HCT116 (cell line): Measurements from ENCODE around the gene FERMT3. TPM values are rescaled to one million over a fixed set of nuclear protein-coding genes. Genes with fewer than 3 reads are reported as not detected.

Source experiments
- ATAC-seq: fragments of 200-7000 bp; cut with Tn5 transposase; 2 replicates; pipeline ENCODE4 v1.9.1; 2020; ENCODE audit warnings: mild to moderate bottlenecking, moderate library complexity
- BruUV-seq: library from RNA; stranded (reverse); fragments of 400-500 nt; replicated peaks from 2 replicates; lab custom pipeline; 2021; lab: Mats Ljungman, UMichigan
- CTCF ChIA-PET: fragments of 300-600 bp; sonication (Branson Sonifier 250); formaldehyde crosslinking; loops from one replicate; lab custom pipeline; 2021; ENCODE audit warnings: antibody characterized with exemption; lab: Charles Lee
- POLR2A ChIA-PET: fragments of 300-600, 350-600 bp; sonication (Branson Sonifier 250); formaldehyde crosslinking; loops from one replicate; lab custom pipeline; 2021; ENCODE audit warnings: antibody characterized with exemption; lab: Charles Lee
- RAD21 ChIA-PET, 2 experiments: fragments of 300-600 bp; sonication (Branson Sonifier 250); formaldehyde crosslinking; loops; one replicate each; lab custom pipeline; 2023; ENCODE audit warnings: low total read pairs in 2 of 2; ENCODE audit not compliant: uncharacterized antibody in 2 of 2, unreplicated experiment in 2 of 2, low non-redundant PET in 1 of 2; lab: Charles Lee
- DNase-seq: peaks from one replicate; pipeline ENCODE4 v3.0.0-alpha.2; 2010; ENCODE audit warnings: low read depth, low spot score
- H2AFZ ChIP-seq: fragments of 200-600 bp; shearing (Covaris generic), sonication (generic); 2 replicates; pipeline ENCODE4 v1.6.1; 2017; ENCODE audit warnings: low read depth, mixed run types, mixed read lengths, antibody characterized with exemption, low read length; ENCODE audit not compliant: poor library complexity, severe bottlenecking
- H3K27ac ChIP-seq: 2 replicates; pipeline ENCODE4 v1.5.1; 2012; ENCODE audit warnings: low read depth, low read length
- H3K27me3 ChIP-seq: fragments of 200-600 bp; sonication (generic); 2 replicates; pipeline ENCODE4 v1.6.1; 2016; ENCODE audit warnings: mixed run types, low read length, mixed read lengths; ENCODE audit not compliant: insufficient read depth
- H3K36me3 ChIP-seq, 2 experiments: fragments of 200-500 bp in 1 of 2; fragments of 200-600 bp in 1 of 2; sonication (Bioruptor generic) in 1 of 2; sonication (generic) in 1 of 2; 2 replicates each; pipeline versions ENCODE4 v1.5.1 to v1.6.1; 2014 to 2016; ENCODE audit warnings: low read length in 2 of 2, inconsistent platforms in 1 of 2, mixed read lengths in 1 of 2, mixed run types in 1 of 2; ENCODE audit not compliant: insufficient read depth in 2 of 2, control insufficient read depth in 1 of 2
- H3K4me1 ChIP-seq, 2 experiments: fragments of 200-600 bp in 1 of 2; sonication (generic) in 1 of 2; 2 replicates each; pipeline versions ENCODE4 v1.5.1 to v1.6.1; 2012 to 2017; ENCODE audit warnings: low read length in 2 of 2, inconsistent platforms in 1 of 2, mild to moderate bottlenecking in 1 of 2, mixed read lengths in 1 of 2, mixed run types in 1 of 2, moderate library complexity in 1 of 2; ENCODE audit not compliant: insufficient read depth in 2 of 2, control insufficient read depth in 1 of 2
- H3K4me2 ChIP-seq: fragments of 200-600 bp; sonication (generic); 2 replicates; pipeline ENCODE4 v1.6.1; 2017; ENCODE audit warnings: mixed run types, low read length, mixed read lengths
- H3K4me3 ChIP-seq, 2 experiments: fragments of 200-600 bp in 1 of 2; sonication (generic) in 1 of 2; replicated peaks in 1 of 2; 2 replicates each; pipeline ENCODE4 v1.5.1; 2011 to 2016; ENCODE audit warnings: low read length in 2 of 2, control low read depth in 1 of 2, low read depth in 1 of 2, mild to moderate bottlenecking in 1 of 2, mixed read lengths in 1 of 2, mixed run types in 1 of 2
- H3K79me2 ChIP-seq: fragments of 200-600 bp; sonication (generic); 2 replicates; pipeline ENCODE4 v1.6.1; 2017; ENCODE audit warnings: mild to moderate bottlenecking, mixed run types, low read length, moderate library complexity, mixed read lengths; ENCODE audit not compliant: insufficient read depth
- H3K9ac ChIP-seq: fragments of 200-600 bp; sonication (generic); 2 replicates; pipeline ENCODE4 v1.6.1; 2016; ENCODE audit warnings: low read length, mixed read lengths
- H3K9me2 ChIP-seq: fragments of 200-600 bp; sonication (generic), shearing (Covaris generic); 2 replicates; pipeline ENCODE4 v1.6.1; 2017; ENCODE audit warnings: mixed run types, mild to moderate bottlenecking, moderate library complexity; ENCODE audit not compliant: insufficient read depth
- H3K9me3 ChIP-seq, 2 experiments: fragments of 200-500 bp in 1 of 2; fragments of 200-600 bp in 1 of 2; sonication (Bioruptor generic) in 1 of 2; sonication (generic) in 1 of 2; 2 replicates each; pipeline ENCODE4 v1.6.1; 2014 to 2017; ENCODE audit warnings: low read length in 2 of 2, mixed read lengths in 2 of 2, inconsistent platforms in 1 of 2, low read depth in 1 of 2, mild to moderate bottlenecking in 1 of 2, mixed run types in 1 of 2, moderate library complexity in 1 of 2; ENCODE audit not compliant: control insufficient read depth in 1 of 2, insufficient read depth in 1 of 2
- H4K20me1 ChIP-seq: fragments of 200-600 bp; sonication (generic), shearing (Covaris generic); 2 replicates; pipeline ENCODE4 v1.6.1; 2017; ENCODE audit warnings: mixed run types, mild to moderate bottlenecking, moderate library complexity; ENCODE audit not compliant: insufficient read depth
- ATF3 ChIP-seq: IDR thresholded peaks from 2 replicates; pipeline ENCODE4 v1.6.1; 2012
- ELF1 ChIP-seq: IDR thresholded peaks from 2 replicates; pipeline ENCODE4 v1.6.1; 2012; ENCODE audit warnings: low read depth, borderline replicate concordance
- EZH2phosphoT487 ChIP-seq: fragments of 200-600 bp; IDR thresholded peaks from 2 replicates; pipeline ENCODE4 v1.6.1; 2018; ENCODE audit warnings: antibody characterized with exemption, borderline replicate concordance
- JUND ChIP-seq: IDR thresholded peaks from 2 replicates; pipeline ENCODE4 v1.6.1; 2012
- POLR2A ChIP-seq: IDR thresholded peaks from 2 replicates; pipeline ENCODE4 v1.7.0; 2011; ENCODE audit warnings: borderline replicate concordance; ENCODE audit not compliant: insufficient read depth, insufficient read length; ENCODE audit errors: extremely low read depth
- POLR2AphosphoS5 ChIP-seq: IDR thresholded peaks from 2 replicates; pipeline ENCODE4 v1.6.1; 2011; ENCODE audit warnings: mild to moderate bottlenecking, low read depth, low read length, moderate library complexity
- RAD21 ChIP-seq: IDR thresholded peaks from 2 replicates; pipeline ENCODE4 v1.6.1; 2012; ENCODE audit warnings: low read depth, mild to moderate bottlenecking
- REST ChIP-seq: IDR thresholded peaks from 2 replicates; pipeline ENCODE4 v1.6.1; 2012; ENCODE audit warnings: low read depth
- SIN3A ChIP-seq: IDR thresholded peaks from 2 replicates; pipeline ENCODE4 v1.6.1; 2012; ENCODE audit warnings: low read depth
- SP1 ChIP-seq: IDR thresholded peaks from 2 replicates; pipeline ENCODE4 v1.6.1; 2012; ENCODE audit warnings: low read depth
- SRF ChIP-seq: IDR thresholded peaks from 2 replicates; pipeline ENCODE4 v1.6.1; 2012; ENCODE audit warnings: low read depth
- TCF7L2 ChIP-seq: IDR thresholded peaks from 2 replicates; pipeline ENCODE4 v1.7.0; 2011; ENCODE audit warnings: borderline replicate concordance, inconsistent platforms; ENCODE audit not compliant: insufficient read depth, insufficient read length; ENCODE audit errors: extremely low read depth
- ZBTB33 ChIP-seq: IDR thresholded peaks from 2 replicates; pipeline ENCODE4 v1.6.1; 2011; ENCODE audit warnings: mild to moderate bottlenecking, low read length, moderate library complexity; ENCODE audit not compliant: insufficient replicate concordance; ENCODE audit errors: extremely low read depth
- intact Hi-C: fragments of 100-400 bp; cut with micrococcal nuclease; formaldehyde crosslinking; loops from 2 replicates; pipeline ENCODE4 v1.10.0; 2022
- total RNA-seq: library from RNA; stranded (reverse); gene quantifications from one replicate; pipeline ENCODE4 v1.2.1, GENCODE V29; 2021; ENCODE audit not compliant: unreplicated experiment
- TF ChIP-seq, protein P1 (sequence below): IDR thresholded peaks from 2 replicates; pipeline ENCODE4 v1.6.1; 2012

The FERMT3 gene
- total RNA-seq, 1 experiment from 2014 or later = 4.3 TPM

DNA sequence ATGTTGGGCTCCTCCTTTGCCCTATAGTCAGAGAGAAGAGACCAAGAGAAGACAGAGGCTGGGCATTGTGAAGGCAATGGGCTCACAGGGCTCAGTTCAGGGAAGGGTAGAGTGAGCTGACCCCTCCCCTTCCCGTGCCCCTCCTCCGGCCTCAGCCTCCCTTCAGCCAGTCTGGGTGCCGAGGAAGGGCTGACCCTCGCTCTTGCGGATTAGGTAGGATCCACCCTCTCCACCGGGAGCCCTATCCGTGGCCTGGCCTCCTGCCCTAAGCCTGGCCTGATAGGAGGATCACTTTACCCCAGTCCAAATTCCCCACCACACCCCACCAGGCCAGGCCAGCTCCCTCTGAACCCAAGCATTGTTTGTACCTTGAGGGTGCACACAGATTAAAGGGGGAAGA lies 42.1 kb downstream of the FERMT3 start:
- H3K27me3 ChIP-seq = no peaks in the 10 kb centered on the region
- H3K4me1 ChIP-seq = peaks cover 34 to 76% of the 10 kb centered on the region in 2 experiments
- intact Hi-C loops = no loop called here
- H3K4me2 ChIP-seq = peak overlapping the region; percentile 96
- H2AFZ ChIP-seq = no peak overlapping the region
- H3K36me3 ChIP-seq = peaks cover 0 to 6% of the 10 kb centered on the region in 2 experiments; a peak in 1 of 4 replicates
- H3K9me3 ChIP-seq = no peaks in the 10 kb centered on the region
- TF ChIP-seq, protein P1, sequence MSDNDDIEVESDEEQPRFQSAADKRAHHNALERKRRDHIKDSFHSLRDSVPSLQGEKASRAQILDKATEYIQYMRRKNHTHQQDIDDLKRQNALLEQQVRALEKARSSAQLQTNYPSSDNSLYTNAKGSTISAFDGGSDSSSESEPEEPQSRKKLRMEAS = no peak
- TF ChIP-seq SIN3A (no peak), SRF (no peak), ZBTB33 (no peak)
- ChIA-PET POLR2A (interaction anchor here (1.4 kb wide), 1 partner anchor 63 kb away, joined by 3 read pairs; no protein-coding TSS in a partner anchor), CTCF (interaction anchor here (1.9 kb wide), 1 partner anchor 108 kb away, joined by 4 read pairs; no protein-coding TSS in a partner anchor), RAD21 (no interaction called here)
- H3K4me3 ChIP-seq = no peak overlapping the region
- H3K9me2 ChIP-seq = no peaks in the 10 kb centered on the region
- ATAC-seq = no peak
- peak overlapping the region; percentile 94 for H3K27ac ChIP-seq
- BruUV-seq = no TSS peak
- peaks cover 50% of the 10 kb centered on the region for H3K79me2 ChIP-seq
- DNase-seq = no peak
- no peak overlapping the region for H3K9ac ChIP-seq
- H4K20me1 ChIP-seq = no peaks in the 10 kb centered on the region

DNA sequence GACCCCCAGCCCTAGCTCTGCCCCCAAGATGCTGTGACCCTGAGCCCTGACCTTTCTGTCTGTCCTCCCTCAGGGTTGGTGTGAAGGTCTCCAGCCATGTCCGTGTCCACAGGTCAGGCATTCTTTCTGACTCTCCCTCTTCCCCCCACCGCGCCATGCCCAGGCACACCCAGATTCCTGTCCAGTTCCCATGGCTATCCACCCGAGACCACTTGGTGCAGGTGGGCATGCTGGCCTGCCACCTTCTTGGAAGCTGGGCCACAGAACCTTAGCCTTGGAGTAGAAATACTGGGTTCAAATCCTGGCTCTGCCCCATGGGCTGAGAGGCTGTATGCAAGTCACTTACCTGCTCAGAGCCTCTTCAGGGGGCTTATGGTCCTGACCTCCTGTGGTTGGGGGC lies 42.5 kb downstream of the FERMT3 start:
- Histone ChIP-seq H3K4me3 (no peak overlapping the region), H3K4me2 (no peak overlapping the region), H3K9ac (no peak overlapping the region), H2AFZ (no peak overlapping the region), H3K9me2 (no peaks in the 10 kb centered on the region), H3K27ac (peak overlapping the region; percentile 94; the same call in 1 of the 2 replicates), H3K4me1 (peaks cover 29 to 73% of the 10 kb centered on the region in 2 experiments), H4K20me1 (no peaks in the 10 kb centered on the region), H3K27me3 (no peaks in the 10 kb centered on the region), H3K79me2 (peaks cover 50% of the 10 kb centered on the region), H3K36me3 (peaks cover 0 to 2% of the 10 kb centered on the region in 2 experiments; a peak in 1 of 4 replicates), H3K9me3 (no peaks in the 10 kb centered on the region)
- ChIA-PET CTCF (interaction anchor here (1.1 to 1.9 kb wide), 2 partner anchors 9 to 107 kb away, joined by 3 to 4 read pairs; no protein-coding TSS in a partner anchor), POLR2A (interaction anchor here (1.4 to 1.6 kb wide), 3 partner anchors 8 to 69 kb away, joined by 3 to 6 read pairs (median 4); partner anchors contain the start of genes FKBP2 and PRDX5), RAD21 (no interaction called here)
- BruUV-seq = no TSS peak
- ATAC-seq (no peak), DNase-seq (no peak)
- intact Hi-C loops = no loop called here
- TF ChIP-seq SRF = no peak
- no peak for TF ChIP-seq SP1
- TF ChIP-seq ATF3 = no peak
- TF ChIP-seq JUND = no peak
- no peak for TF ChIP-seq POLR2AphosphoS5
- no peak for TF ChIP-seq EZH2phosphoT487
- TF ChIP-seq REST = no peak
- no peak for TF ChIP-seq RAD21
- no peak for TF ChIP-seq POLR2A
- TF ChIP-seq ELF1 = no peak
- TF ChIP-seq TCF7L2 = no peak
